Body of pancreas (tissue), 4 donors: ENCODE results near the gene CROCC. TPM values are rescaled to one million over a fixed set of nuclear protein-coding genes. Genes with fewer than 3 reads are reported as not detected.

Experiments
- ATAC-seq: fragments of 150-250 bp; one replicate; pipeline ENCODE4 v1.9.1; 2016
- DNase-seq, 4 donors: peaks; one replicate each; pipeline ENCODE4 v3.0.0-alpha.2; 2019
- H3K27ac ChIP-seq, 4 donors: fragments of 200-600 bp; sonication (generic); 1 replicate in 3 of 4; 2 replicates in 1 of 4; pipeline versions ENCODE4 v1.5.1 to v1.6.1; 2016 to 2019; ENCODE audit warnings: mild to moderate bottlenecking in 1 of 4, mixed read lengths in 1 of 4, moderate library complexity in 1 of 4
- H3K27me3 ChIP-seq, 2 donors: fragments of 200-600 bp; sonication (generic); one replicate each; pipeline ENCODE4 v1.6.0; 2016; ENCODE audit warnings: mild to moderate bottlenecking in 1 of 2
- H3K36me3 ChIP-seq, 2 donors: fragments of 200-600 bp; sonication (generic); replicated peaks in 1 of 2; 2 replicates each; pipeline ENCODE4 v1.5.1; 2016; ENCODE audit warnings: low read depth in 2 of 2; ENCODE audit not compliant: insufficient read depth in 1 of 2
- H3K4me1 ChIP-seq: fragments of 200-600 bp; sonication (generic); one replicate; pipeline ENCODE4 v1.6.0; 2016
- H3K4me3 ChIP-seq, 2 donors: fragments of 200-600 bp; sonication (generic); 1 replicate in 1 of 2; 2 replicates in 1 of 2; pipeline ENCODE4 v1.5.1; 2016 to 2019
- H3K9me3 ChIP-seq, 3 donors: fragments of 200-600 bp; sonication (generic); 1 replicate in 2 of 3; 2 replicates in 1 of 3; pipeline ENCODE4 v1.5.1; 2016
- POLR2A ChIP-seq, 3 donors: fragments of 450-650 bp; IDR thresholded peaks; one replicate each; pipeline ENCODE4 v1.6.1; 2016; ENCODE audit warnings: antibody characterized with exemption in 3 of 3, mild to moderate bottlenecking in 2 of 3
- WGBS, 2 donors: methylation state at CpG; one replicate each; pipeline ENCODE4 v1.1.5; 2017; 5-methylcytosine and 5-hydroxymethylcytosine counted together
- intact Hi-C: fragments of 100-400 bp; cut with DNase I; formaldehyde crosslinking; loops from one replicate; pipeline ENCODE4 v1.15.1; 2023
- total RNA-seq, 2 donors: library from RNA; depleted of rRNA; stranded (reverse); fragments of >200 nt; gene quantifications; one replicate each; pipeline ENCODE4 v1.1.0, GENCODE V29; 2016
- TF ChIP-seq, protein P1 (sequence below), 7 experiments: fragments of 450-650 bp in 4 of 7; fragments of 200-600 bp in 3 of 7; sonication (generic) in 3 of 7; IDR thresholded peaks; one replicate each; pipeline ENCODE4 v1.5.1; 2016 to 2019; ENCODE audit warnings: antibody characterized with exemption in 7 of 7

The CROCC gene
- total RNA-seq, 2 donors from 2014 or later, result 49.8 to 151 TPM

DNA sequence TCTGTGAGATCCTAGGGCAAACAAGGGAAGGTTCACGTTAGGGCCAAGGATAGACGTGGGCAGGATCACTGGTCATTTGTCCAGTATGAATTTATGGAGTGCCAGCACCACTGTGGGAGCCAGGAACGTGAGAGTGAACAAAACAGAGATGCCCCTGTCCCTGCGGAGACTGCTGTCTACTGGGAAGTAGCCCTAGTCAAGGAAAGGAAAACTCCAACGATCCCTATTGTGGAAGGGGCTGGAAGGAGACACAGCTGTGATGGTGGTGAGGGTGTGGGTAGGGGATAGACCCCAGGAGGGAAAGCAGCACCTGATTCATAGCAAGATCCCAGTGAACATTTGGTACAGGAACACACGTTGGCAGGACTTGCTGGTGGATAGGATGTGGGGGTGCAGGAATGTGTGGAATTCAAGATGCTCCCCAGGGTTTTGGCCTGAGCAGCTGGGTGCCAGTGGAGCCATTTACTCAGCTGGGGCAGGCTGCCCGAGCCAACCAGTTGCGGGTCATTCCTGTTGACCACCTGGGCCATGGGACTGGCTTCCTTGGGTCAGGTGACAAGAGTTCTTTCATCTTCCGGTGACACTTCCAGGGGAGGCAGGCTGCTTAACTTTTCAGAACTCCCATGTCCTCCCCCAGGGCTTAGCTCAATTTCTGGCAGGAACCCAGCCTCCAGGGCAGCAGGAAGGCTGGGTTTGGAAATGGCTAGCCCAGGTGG is 91.2 kb downstream of the CROCC start:
- intact Hi-C loops, result no loop called here
- H3K4me1 ChIP-seq, result peaks cover 35% of the 10 kb centered on the region
- H3K27ac ChIP-seq, result peak overlapping the region in 3 of 4 donors; percentile 35 to 71 (median 67)
- no peaks in the 10 kb centered on the region for H3K9me3 ChIP-seq
- peak; percentile 40 for ATAC-seq
- no peak overlapping the region for H3K4me3 ChIP-seq
- 41 to 48% methylated on average over 8 to 9 of the region's 9 CpGs for WGBS, 2 donors
- no peaks in the 10 kb centered on the region for H3K27me3 ChIP-seq
- peak; percentile 68 to 86 (median 75) for DNase-seq
- TF ChIP-seq POLR2A (IDR thresholded peaks at IDR 0.05), result no peak
- TF ChIP-seq, protein P1, sequence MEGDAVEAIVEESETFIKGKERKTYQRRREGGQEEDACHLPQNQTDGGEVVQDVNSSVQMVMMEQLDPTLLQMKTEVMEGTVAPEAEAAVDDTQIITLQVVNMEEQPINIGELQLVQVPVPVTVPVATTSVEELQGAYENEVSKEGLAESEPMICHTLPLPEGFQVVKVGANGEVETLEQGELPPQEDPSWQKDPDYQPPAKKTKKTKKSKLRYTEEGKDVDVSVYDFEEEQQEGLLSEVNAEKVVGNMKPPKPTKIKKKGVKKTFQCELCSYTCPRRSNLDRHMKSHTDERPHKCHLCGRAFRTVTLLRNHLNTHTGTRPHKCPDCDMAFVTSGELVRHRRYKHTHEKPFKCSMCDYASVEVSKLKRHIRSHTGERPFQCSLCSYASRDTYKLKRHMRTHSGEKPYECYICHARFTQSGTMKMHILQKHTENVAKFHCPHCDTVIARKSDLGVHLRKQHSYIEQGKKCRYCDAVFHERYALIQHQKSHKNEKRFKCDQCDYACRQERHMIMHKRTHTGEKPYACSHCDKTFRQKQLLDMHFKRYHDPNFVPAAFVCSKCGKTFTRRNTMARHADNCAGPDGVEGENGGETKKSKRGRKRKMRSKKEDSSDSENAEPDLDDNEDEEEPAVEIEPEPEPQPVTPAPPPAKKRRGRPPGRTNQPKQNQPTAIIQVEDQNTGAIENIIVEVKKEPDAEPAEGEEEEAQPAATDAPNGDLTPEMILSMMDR (IDR thresholded peaks at IDR 0.05), result no peak
- no peaks in the 10 kb centered on the region for H3K36me3 ChIP-seq

DNA sequence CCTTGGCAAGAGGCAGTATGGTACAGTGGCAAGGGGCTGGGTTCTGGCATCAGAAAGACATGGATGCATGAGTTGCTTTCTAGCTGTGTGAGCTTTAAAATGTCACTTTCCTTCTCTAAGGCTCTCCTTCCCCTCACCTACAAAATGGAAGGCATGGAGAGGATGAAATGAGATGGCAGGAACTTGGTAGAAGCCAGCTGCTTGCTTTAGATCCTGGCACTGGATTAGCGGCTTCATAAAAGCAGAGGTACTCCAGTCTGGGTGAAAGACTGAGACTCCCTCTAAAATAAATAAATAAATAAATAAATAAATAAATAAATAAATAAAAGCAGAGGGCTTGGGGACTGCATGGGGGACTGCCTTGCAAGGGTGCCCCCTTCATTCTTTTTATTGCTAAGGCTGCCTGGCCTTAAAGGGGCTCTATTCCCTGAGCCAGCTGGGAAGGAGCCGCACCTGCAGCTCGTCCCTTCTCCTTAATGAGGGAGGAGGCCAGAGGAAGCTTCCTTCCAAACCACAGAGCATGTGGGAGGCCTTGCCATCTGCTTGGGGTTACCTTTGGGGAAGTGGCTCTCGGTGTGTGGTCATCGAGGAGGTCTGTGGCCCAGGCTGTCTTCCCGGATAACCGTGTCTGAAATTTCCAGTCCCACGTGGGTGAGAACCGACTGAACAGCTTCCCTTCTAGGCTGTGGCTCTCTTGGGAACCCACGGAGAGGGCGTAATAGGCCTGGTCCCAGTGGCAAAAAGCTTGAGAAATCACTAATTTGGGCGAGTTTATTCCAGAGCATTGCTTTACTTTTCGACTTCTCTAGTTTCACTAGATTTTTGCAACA is 92.0 kb downstream of the CROCC start:
- Histone ChIP-seq H3K4me3 (no peak overlapping the region), H3K9me3 (no peaks in the 10 kb centered on the region), H3K27me3 (no peaks in the 10 kb centered on the region), H3K27ac (peak overlapping the region in 3 of 4 donors; percentile 35 to 71 (median 67)), H3K4me1 (peaks cover 35% of the 10 kb centered on the region), H3K36me3 (peaks cover 0 to 2% of the 10 kb centered on the region in 2 donors)
- TF ChIP-seq, protein P1 (IDR thresholded peaks at IDR 0.05), result no peak
- no peak for TF ChIP-seq POLR2A (IDR thresholded peaks at IDR 0.05)
- intact Hi-C loops, result no loop called here
- WGBS, 2 donors, result 75 to 93% methylated on average over 10 to 13 of the region's 13 CpGs
- DNase-seq (peak in 1 of 4 donors; percentile 37), ATAC-seq (no peak)

DNA sequence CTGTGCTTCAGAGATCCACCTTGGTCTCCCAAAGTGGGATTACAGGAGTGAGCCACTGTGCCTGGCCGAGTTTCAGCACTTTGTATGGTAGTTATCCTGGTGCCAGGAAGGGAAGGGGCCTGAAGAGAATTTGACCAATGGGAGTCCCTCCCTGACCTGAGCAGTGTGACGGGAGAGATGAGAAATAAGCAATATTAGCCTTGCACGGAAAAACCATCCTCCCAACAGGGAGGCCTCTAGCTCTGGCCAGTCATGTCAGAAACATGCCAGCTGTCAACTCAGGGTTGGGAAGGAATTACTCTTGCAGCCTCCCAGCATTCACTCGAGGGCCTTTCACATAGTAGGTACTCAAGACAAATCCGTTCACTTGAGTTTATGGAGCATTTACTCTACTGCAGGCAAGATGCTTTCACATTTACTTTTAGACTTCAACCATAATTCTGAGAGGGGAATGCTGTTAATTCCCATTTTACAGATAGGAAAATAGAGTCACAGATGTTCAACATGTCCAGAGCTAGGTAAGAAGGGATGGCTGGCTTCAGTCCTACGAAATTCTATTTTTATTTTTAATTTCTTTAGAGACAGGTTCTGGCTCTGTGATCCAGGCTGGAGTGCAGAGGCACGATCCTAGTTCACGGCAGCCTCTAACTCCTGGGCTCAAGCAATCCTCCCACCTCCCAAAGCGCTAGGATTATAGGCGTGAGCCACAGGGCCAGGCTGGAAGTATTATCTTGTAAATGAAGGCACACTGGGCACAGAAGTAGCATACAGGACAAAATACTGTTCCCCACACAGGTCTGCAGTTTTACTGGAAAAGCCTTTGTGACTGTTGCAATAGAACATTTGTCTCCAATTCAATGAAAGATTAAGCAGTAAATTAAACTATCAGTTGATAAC is 93.2 kb downstream of the CROCC start:
- Histone ChIP-seq H3K27me3 (no peaks in the 10 kb centered on the region), H3K4me3 (no peak overlapping the region), H3K27ac (no peak overlapping the region), H3K4me1 (peaks cover 29% of the 10 kb centered on the region), H3K36me3 (peaks cover 0 to 3% of the 10 kb centered on the region in 2 donors), H3K9me3 (no peaks in the 10 kb centered on the region)
- WGBS, 2 donors, result 77 to 82% methylated on average over 10 of the region's 10 CpGs
- intact Hi-C loops, result no loop called here
- no peak for TF ChIP-seq POLR2A (IDR thresholded peaks at IDR 0.05)
- TF ChIP-seq, protein P1 (IDR thresholded peaks at IDR 0.05), result no peak
- no peak for ATAC-seq
- DNase-seq, result peak in 1 of 4 donors; percentile 2

DNA sequence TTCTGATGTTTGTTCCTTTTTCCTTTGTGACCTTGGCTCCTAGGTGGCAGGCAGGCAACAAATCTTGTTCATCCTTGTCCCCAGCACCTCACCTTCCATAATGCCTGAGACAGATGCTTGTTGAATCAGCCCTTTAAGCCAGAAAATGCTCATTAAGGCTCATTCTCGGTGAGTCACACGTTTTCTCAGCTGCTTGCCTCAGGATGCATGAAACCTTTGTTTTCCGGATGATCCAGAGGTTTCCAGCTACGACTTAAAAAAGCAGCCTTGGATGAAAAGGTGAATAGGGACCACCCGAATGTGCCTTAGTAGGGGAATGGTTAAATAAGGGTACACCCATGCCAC is 94.6 kb downstream of the CROCC start:
- 68 to 69% methylated on average over 5 of the region's 5 CpGs for WGBS, 2 donors
- TF ChIP-seq POLR2A (IDR thresholded peaks at IDR 0.05), result no peak
- TF ChIP-seq, protein P1 (IDR thresholded peaks at IDR 0.05), result no peak
- no peak overlapping the region for H3K27ac ChIP-seq
- H3K4me3 ChIP-seq, result no peak overlapping the region
- ATAC-seq (no peak), DNase-seq (no peak)
- H3K27me3 ChIP-seq, result no peaks in the 10 kb centered on the region
- H3K36me3 ChIP-seq, result peaks cover 10 to 13% of the 10 kb centered on the region in 2 donors
- intact Hi-C loops, result no loop called here
- peaks cover 16% of the 10 kb centered on the region for H3K4me1 ChIP-seq
- no peaks in the 10 kb centered on the region for H3K9me3 ChIP-seq
